Epidermal melanocyte (primary cell): Measurements from ENCODE around the gene RERE.

ENCODE experiments used
- DNase-seq: peaks from one replicate; pipeline ENCODE4 v3.0.0; 2011; ENCODE audit warnings: low spot score; ENCODE audit not compliant: insufficient read length

RERE gene

GRCh38 chr1:8547791-8548190 lies 269.6 kb downstream of the RERE start:
- no peak for DNase-seq

GRCh38 chr1:8545078-8545477 lies 272.4 kb downstream of the RERE start:
- no peak for DNase-seq

- no peak for DNase-seq
Measured at GRCh38 chr1:8544644-8545043, 272.8 kb downstream of the RERE start.

DNA sequence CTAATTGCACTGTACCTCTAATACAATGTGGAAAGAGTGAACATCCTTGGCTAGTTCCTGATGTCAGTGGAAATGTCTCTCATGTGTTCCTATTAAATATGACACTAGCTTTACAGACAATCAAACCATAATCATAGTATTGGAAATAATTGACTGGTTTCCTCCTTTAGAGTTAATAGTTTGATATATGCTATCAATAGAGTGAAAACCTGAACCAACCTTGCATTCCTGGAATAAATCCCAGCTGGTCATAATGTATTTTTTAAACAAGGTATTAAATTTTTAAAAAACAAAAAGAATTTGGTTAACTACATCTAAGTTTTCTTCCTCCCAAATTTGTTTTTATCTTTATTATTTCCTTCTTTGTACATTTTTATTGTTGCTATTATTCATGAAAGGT lies 273.5 kb downstream of the RERE start:
- no peak for DNase-seq

DNA sequence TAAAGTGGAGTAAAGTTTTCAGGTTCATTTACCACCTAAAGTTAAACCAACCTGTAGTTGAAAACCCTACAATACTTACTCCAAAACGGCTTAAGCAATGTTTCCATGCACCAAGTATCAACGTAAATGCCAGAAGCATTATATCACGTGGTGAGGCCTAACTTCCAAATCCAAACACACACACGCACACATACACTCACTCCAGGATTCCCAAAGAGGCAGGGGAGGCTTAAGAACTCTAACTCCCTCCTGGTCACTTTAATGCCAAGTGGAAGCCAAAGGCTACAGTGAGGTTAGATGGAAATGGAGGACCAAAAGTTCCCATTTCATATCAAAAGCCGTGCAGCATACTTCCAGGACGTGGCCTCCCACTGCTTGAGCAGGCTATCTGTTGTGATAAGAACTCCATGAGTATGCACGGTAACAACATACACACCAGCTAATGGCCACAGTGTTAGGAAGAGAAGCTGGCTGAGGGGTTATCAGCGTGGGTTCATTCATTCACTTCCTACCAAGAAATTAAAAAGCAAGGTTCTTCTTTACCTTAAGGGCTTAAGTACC lies 275.4 kb downstream of the RERE start:
- DNase-seq = no peak

GRCh38 chr1:8540971-8541370 lies 276.5 kb downstream of the RERE start:
- DNase-seq = no peak

DNA sequence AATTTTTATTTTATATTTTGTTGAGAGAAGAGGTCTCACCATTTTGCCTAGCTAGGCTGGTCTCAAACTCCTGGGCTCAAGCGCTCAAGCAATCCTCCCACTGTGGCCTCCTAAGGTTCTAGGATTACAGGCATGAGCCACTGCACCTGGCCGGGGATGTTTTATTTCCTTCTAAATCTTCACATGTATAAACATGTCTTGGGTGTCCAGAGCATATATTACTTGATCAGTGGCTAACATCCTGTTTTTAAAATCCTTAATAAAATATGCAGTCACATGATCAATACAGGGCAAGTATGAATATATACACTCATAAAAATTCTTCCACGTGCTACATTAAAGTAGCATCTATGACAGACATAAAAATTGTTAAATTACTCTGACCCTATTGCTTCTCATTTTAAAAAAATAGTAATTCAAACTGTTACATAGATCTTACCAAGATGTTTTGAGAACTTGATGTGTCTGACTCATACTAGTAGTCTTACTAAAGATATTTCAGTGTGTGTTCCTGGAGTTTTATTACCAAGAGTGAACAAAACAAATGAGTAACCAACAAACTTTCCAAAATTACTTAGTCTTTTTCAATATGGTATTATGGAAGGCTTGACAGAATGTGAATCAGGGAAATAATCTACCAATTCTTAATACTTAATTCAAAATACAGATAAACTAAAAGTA lies 277.0 kb downstream of the RERE start:
- no peak for DNase-seq

DNA sequence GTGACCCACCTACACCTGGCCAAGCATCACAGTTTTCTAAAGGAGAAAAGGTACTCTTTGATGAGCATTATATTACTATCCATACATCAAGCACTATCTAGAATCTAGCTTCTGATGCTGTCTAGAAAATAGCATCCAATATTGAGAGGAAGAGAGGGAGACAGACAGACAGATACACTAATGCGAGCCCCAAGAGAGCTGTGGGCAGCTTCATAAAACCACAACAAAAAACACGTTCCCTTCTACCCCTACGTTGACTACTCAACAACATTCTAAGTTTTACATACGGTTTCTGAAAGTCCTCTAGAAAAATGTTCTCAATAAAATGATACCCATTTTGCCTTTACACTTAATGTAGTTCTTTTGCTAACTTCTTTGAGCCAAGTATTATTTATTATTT lies 277.8 kb downstream of the RERE start:
- DNase-seq = no peak

GRCh38 chr1:8538502-8538901 lies 278.9 kb downstream of the RERE start:
- DNase-seq = no peak

GRCh38 chr1:8537991-8538390 lies 279.4 kb downstream of the RERE start:
- no peak for DNase-seq

GRCh38 chr1:8536515-8536914 lies 280.9 kb downstream of the RERE start:
- DNase-seq = no peak

DNA sequence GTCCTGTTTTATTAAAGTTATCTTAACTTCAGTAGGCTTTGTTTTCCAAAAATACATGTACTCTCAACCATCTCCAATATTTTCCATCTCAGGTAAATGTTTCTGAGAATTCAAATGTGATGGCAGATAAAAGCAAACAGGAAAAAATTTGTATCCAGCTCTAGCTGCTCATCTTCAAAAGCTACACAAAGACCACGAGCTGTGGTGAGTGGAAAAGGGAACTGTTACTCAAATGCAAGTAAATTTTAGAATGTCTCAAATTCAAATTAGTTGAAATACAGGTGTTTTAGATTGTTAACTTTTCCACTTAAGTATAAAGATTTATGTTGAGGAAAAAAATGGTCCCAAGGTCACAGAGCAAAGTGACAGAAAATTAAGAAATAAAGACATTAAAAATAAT lies 283.5 kb downstream of the RERE start:
- DNase-seq = no peak

DNA sequence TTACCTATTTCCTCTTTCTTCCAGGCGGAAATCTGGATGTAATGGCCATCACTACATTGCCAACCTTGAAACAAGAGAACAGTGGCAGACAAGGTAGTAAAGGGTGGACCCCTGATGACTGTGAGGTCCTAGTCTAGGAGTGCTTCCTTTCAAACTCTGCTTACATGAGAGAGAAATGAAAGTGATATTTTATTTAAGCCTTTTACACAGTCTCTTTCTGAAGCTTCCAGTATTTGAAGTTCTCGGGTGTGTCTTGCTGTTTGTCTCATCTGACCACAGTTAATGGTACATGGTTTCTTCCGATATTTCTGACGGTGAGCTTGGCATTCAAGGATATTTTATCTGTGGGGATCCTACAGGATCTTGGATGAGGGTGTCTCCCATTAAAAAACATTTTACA lies 284.3 kb downstream of the RERE start:
- DNase-seq = no peak

DNA sequence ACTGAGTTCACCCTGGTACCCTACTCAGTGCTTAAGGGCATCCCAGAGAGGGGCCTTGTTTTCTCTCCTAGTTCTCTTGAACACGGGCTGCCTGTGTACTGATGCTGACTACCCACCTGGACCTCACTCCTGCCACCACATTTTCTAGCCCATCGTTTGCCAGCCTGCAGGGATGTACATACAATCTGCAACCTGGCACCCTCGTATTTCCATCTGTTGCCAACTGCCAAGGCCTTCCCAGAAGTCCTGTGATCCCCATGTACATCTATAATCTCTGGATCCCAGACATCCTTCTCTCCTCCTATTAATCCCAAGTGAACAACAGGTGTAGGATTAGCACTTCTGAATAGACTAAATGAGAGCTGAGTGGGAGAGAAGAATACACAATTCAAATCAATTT lies 287.5 kb downstream of the RERE start:
- no peak for DNase-seq

DNA sequence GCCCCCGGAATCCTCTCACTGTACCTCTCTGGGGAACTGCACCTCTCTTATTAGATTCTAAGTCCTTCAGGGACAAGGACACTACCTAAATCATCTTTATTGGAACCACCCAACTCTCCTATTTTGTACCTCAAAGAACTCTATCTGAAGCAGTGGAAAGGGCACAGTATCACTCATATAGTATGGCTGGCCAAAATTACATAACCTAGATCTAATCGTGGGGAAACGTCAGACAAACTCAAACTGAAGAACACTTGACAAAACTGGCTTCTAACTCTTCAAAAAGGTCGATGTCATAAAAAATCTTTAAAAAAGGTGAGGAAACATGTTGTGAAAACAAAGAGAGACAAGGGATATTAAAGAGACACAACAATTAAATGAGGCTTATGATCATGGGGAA lies 289.5 kb downstream of the RERE start:
- no peak for DNase-seq

DNA sequence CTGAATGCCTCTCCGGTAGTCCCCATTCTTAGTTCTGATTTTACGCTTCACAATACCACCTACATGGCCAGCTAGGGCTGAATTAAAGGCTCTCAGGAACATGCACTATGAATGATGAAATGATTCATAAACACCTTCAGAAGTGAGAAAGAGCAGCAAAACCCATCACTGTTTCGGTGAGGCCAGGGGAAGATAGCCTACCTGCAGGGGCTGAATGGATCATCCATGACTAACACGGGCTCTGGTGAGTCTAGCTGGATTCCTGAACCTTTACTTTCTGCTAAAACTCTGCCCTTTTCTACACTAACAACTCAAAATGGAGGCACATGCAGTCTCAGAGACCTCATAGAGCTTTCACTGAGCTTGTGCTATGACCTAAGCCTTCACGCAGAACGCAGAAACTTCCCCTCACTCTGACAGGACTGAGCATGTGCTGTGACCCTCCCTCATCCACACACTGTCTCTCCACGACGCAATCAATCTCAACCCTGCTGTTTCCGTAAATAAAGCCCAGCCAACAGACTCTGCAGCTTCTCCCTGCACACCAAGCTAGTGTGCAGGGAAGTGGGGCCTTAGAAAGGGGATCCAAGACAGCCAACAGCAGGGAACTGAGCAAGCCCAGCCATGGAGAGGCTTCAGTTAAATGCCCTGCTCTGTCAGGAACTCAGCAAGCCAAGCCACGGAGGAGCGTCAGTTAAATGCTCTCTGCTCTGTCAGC lies 291.7 kb downstream of the RERE start:
- peak; percentile 32 for DNase-seq

- no peak for DNase-seq
Measured at GRCh38 chr1:8525216-8525557, 292.3 kb downstream of the RERE start.

- no peak for DNase-seq
Measured at GRCh38 chr1:8524627-8525157, 292.7 kb downstream of the RERE start.

- no peak for DNase-seq
Measured at GRCh38 chr1:8523666-8524206, 293.7 kb downstream of the RERE start.

DNA sequence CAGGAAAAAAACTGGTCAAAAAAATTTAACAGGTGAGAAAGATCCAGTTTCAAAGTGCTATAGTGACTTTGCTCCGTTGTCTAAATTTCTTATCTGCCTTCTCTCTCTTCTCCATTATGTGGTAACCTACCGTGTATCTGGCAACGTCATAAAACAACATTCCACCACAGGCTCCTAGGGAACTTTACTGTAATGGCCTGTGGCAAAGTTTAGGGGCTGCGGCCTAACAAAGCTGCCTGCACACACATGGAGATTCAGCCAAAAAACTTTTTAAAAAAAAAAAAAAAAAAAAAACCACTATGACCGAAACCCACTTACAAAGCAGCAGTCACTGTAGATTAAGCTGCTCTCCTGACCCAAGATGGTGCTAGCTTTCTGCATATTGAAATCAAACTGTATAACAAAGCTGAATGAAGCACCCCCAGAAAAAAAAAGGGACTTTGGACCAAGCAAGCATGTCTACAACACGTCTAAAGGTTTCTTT lies 296.9 kb downstream of the RERE start:
- DNase-seq = no peak

GRCh38 chr1:8519167-8519566 lies 298.3 kb downstream of the RERE start:
- DNase-seq = no peak

DNA sequence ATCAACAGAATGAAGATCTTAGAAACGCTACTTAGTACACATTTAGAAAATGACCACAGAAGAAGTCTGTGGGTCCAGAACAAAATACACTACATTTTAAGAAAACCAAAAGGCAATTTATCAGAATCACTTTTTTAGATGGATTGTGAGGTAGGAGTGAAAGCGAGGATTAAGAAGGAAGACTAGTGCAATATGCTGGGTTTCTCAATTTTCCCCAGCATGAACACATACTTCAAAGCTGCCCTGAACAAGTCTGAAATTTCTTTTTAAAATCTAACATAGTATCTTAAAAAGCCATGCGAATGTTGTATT lies 299.0 kb downstream of the RERE start:
- DNase-seq = no peak
